ENCODE data around the gene LGALS16. TPM values are rescaled to one million over a fixed set of nuclear protein-coding genes. Genes with fewer than 3 reads are reported as not detected.

Gene LGALS16
- total and polyA plus RNA-seq, 2 donors (not counting 1 experiment from before 2014, with no cell fraction given) = not detected

DNA sequence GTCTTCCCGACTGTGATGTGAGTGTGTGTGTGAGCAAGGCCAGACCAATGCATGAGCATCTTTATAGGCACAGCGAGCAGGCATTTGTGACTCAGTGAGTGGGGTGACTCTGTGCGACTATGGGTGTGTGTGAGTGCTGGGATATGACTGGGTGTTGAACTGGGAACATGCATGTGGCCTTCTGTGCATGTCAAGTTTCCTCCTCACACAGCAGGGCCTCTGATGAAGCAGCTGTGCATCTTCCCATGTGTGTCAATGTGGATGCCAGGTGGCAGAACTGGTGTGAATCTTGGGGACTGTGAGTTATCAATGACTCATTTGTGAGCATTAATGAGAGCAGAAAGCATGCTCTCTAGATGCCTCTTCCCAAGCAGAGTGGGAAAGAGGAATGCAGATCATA lies 36.5 kb downstream of the LGALS16 start:
- no peak for ATAC-seq (ENCODE audit: low read depth)
- ChIA-PET POLR2A (no interaction called here), CTCF (no interaction called here)
- H3K4me1 ChIP-seq (ENCODE audit: control insufficient read depth in 2 of 2, insufficient read depth in 2 of 2, low read length in 2 of 2) = no peaks in the 10 kb centered on the region
- H4K20me1 ChIP-seq (ENCODE audit: control insufficient read depth, insufficient read depth, low read length, poor library complexity, severe bottlenecking) = no peaks in the 10 kb centered on the region
- no peak overlapping the region for H3K9ac ChIP-seq (ENCODE audit: low read length)
- 90% methylated on average over 3 of the region's 3 CpGs for WGBS (ENCODE audit: insufficient coverage)
- TF ChIP-seq, protein P1, sequence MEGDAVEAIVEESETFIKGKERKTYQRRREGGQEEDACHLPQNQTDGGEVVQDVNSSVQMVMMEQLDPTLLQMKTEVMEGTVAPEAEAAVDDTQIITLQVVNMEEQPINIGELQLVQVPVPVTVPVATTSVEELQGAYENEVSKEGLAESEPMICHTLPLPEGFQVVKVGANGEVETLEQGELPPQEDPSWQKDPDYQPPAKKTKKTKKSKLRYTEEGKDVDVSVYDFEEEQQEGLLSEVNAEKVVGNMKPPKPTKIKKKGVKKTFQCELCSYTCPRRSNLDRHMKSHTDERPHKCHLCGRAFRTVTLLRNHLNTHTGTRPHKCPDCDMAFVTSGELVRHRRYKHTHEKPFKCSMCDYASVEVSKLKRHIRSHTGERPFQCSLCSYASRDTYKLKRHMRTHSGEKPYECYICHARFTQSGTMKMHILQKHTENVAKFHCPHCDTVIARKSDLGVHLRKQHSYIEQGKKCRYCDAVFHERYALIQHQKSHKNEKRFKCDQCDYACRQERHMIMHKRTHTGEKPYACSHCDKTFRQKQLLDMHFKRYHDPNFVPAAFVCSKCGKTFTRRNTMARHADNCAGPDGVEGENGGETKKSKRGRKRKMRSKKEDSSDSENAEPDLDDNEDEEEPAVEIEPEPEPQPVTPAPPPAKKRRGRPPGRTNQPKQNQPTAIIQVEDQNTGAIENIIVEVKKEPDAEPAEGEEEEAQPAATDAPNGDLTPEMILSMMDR (IDR thresholded peaks at IDR 0.05) = no peak
- TF ChIP-seq EZH2 (IDR thresholded peaks at IDR 0.05; ENCODE audit: borderline replicate concordance, insufficient read depth, low read depth, low read length, poor library complexity, severe bottlenecking) = no peak
- H3K9me3 Mint-ChIP-seq (ENCODE audit: insufficient read depth) = no peaks in the 10 kb centered on the region
- H3K27me3 Mint-ChIP-seq = peaks cover 57% of the 10 kb centered on the region
- H3K4me1 Mint-ChIP-seq = no peaks in the 10 kb centered on the region
- no peak for DNase-seq
- H2AFZ ChIP-seq (ENCODE audit: insufficient read depth, low read depth, low read length, poor library complexity, severe bottlenecking) = no peak overlapping the region
- no peaks in the 10 kb centered on the region for H3K9me3 ChIP-seq (ENCODE audit: control extremely low read depth in 1 of 3, control insufficient read depth in 2 of 3, insufficient read depth in 1 of 3, low read length in 2 of 3)
- no peak overlapping the region for H3K4me3 ChIP-seq (ENCODE audit: control extremely low read depth in 1 of 5, extremely low read depth in 1 of 5, insufficient read depth in 1 of 5, low read depth in 2 of 5, low read length in 4 of 5)
- peaks cover 0 to 17% (median 7%) of the 10 kb centered on the region in 4 experiments for H3K27me3 ChIP-seq (replicated peaks in 1 of 4; ENCODE audit: control extremely low read depth in 1 of 4, control insufficient read depth in 3 of 4, insufficient read depth in 4 of 4, low read length in 3 of 4)
- intact Hi-C loops (cut with micrococcal nuclease) = no loop called here
- no peaks in the 10 kb centered on the region for H3K79me2 ChIP-seq (ENCODE audit: control insufficient read depth, insufficient read depth, low read length)
- no peak overlapping the region for H3K4me2 ChIP-seq (replicated peaks; ENCODE audit: low read depth, low read length, poor library complexity, severe bottlenecking)
- no peaks in the 10 kb centered on the region for H3K36me3 ChIP-seq (replicated peaks in 1 of 2; ENCODE audit: control extremely low read depth in 1 of 2, control insufficient read depth in 1 of 2, extremely low read depth in 1 of 2, insufficient read depth in 2 of 2, low read length in 1 of 2)
- no peak overlapping the region for H3K4me3 Mint-ChIP-seq
- no peak overlapping the region for H3K27ac ChIP-seq (ENCODE audit: low read length in 2 of 2)
- no peak overlapping the region for H3K27ac Mint-ChIP-seq

GRCh38 chr19:39692822-39693221 lies 37.1 kb downstream of the LGALS16 start:
- Mint-ChIP-seq H3K27ac (no peak overlapping the region), H3K4me3 (no peak overlapping the region), H3K27me3 (peaks cover 63% of the 10 kb centered on the region), H3K4me1 (no peaks in the 10 kb centered on the region), H3K9me3 (ENCODE audit: insufficient read depth) (no peaks in the 10 kb centered on the region)
- TF ChIP-seq EZH2 (IDR thresholded peaks at IDR 0.05; ENCODE audit: borderline replicate concordance, insufficient read depth, low read depth, low read length, poor library complexity, severe bottlenecking) = no peak
- TF ChIP-seq, protein P1 (IDR thresholded peaks at IDR 0.05) = no peak
- POLR2A ChIA-PET = no interaction called here
- no peak overlapping the region for H2AFZ ChIP-seq (ENCODE audit: insufficient read depth, low read depth, low read length, poor library complexity, severe bottlenecking)
- no peaks in the 10 kb centered on the region for H3K79me2 ChIP-seq (ENCODE audit: control insufficient read depth, insufficient read depth, low read length)
- WGBS (ENCODE audit: insufficient coverage) = 89% methylated on average over 1 of the region's 1 CpG
- H3K9ac ChIP-seq (ENCODE audit: low read length) = no peak overlapping the region
- intact Hi-C loops (cut with micrococcal nuclease) = no loop called here
- peaks cover 0 to 17% (median 7%) of the 10 kb centered on the region in 4 experiments for H3K27me3 ChIP-seq (replicated peaks in 1 of 4; ENCODE audit: control extremely low read depth in 1 of 4, control insufficient read depth in 3 of 4, insufficient read depth in 4 of 4, low read length in 3 of 4)
- H4K20me1 ChIP-seq (ENCODE audit: control insufficient read depth, insufficient read depth, low read length, poor library complexity, severe bottlenecking) = no peaks in the 10 kb centered on the region
- no peaks in the 10 kb centered on the region for H3K9me3 ChIP-seq (ENCODE audit: control extremely low read depth in 1 of 3, control insufficient read depth in 2 of 3, insufficient read depth in 1 of 3, low read length in 2 of 3)
- H3K4me3 ChIP-seq (ENCODE audit: control extremely low read depth in 1 of 5, extremely low read depth in 1 of 5, insufficient read depth in 1 of 5, low read depth in 2 of 5, low read length in 4 of 5) = no peak overlapping the region
- CTCF ChIA-PET = no interaction called here
- no peak overlapping the region for H3K4me2 ChIP-seq (replicated peaks; ENCODE audit: low read depth, low read length, poor library complexity, severe bottlenecking)
- H3K4me1 ChIP-seq (ENCODE audit: control insufficient read depth in 2 of 2, insufficient read depth in 2 of 2, low read length in 2 of 2) = no peaks in the 10 kb centered on the region
- ATAC-seq (ENCODE audit: low read depth) = no peak
- H3K36me3 ChIP-seq (replicated peaks in 1 of 2; ENCODE audit: control extremely low read depth in 1 of 2, control insufficient read depth in 1 of 2, extremely low read depth in 1 of 2, insufficient read depth in 2 of 2, low read length in 1 of 2) = no peaks in the 10 kb centered on the region
- no peak overlapping the region for H3K27ac ChIP-seq (ENCODE audit: low read length in 2 of 2)
- no peak for DNase-seq

Measured in B cell (primary cell).